HG03175 (cell line): Measurements from ENCODE around the gene PRRT1.

ENCODE experiments used
- ATAC-seq: cut with Tn5 transposase; IDR thresholded peaks from one replicate; pipeline ENCODE4 v1.9.1; 2021; ENCODE audit warnings: mild to moderate bottlenecking, moderate library complexity; ENCODE audit not compliant: unreplicated experiment

The PRRT1 gene

DNA sequence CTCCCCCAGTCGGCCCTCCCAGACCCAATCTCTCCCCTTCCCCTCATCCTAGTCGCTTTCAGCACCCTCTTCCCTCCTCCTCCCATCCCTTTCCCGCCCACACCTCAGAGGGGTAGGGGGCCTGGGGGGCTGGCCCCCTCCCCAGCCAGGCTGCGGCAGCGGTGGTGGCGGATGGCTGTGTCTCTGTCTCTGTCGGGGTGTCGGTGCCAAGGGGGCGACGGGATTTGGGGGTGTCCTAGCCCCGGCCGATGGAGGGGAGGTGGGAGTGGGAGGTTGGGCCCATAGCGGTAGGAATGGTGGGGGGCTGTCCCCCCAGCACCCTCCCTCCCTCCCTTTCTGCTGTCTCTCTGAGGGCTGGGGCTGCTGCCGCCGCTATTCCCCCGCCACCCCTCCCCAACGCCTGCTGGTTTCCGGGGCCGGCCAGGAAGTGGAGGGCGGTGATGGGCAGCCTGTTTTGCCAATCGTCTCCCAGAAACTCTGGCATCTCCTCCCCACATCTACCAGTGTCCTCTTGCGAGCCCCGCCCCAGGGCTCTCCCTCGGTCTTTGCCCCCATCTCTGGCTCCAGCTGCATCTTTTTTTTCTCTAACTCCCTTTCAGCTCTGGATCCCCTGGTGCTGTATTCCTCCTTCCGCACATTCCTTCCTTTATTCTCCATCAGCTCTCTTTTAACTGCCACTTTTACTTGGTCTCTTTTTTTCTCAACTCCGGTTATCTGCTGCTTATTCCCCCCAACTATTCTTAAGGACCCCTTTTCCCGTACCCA lies 24.2 kb upstream of the PRRT1 start, which contains the start of gene AGPAT1:
AGPAT1 (minus strand) TSS at position 374 of the 765 bp plus-strand sequence. CDS start 4,588 bp downstream, outside the sequence.
- ATAC-seq: peak; percentile 50

DNA sequence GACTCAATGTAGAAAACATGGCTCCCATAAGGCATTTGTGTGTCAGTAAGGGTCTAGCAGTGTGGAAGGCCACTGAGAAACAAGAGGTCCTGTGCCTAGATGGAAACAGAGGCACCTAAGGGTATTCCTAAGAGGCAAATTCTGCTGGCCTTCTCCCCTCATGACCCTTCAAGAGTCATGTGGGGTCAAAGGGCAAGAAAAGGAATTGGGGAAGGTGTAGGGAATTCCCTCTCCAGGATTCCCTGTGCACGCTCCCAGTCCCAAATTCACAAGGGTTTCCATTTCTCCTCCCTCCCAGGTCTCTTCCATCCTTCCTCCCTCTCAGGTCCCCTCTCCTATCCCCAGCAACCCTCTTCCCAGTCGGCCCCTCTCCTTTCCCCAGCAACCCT lies 23.6 kb upstream of the PRRT1 start:
- ATAC-seq: no peak

DNA sequence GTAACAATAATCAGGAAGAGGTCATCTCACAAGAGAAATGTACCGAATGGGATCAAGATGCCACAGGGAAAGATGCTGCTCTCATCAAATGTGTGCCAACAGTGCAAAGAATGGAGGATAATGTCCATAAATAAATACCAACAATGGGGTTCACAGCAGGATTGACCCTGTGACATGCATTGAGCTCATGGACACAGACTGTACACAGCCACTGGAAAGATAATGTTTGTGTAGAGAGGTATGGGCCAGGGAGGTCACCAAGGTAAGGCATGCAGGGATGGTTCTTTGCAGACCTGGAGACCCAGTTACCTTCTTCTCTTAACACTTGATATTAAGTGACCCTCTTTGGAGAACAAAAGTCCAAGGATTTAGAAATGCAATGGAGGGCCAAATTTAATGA lies 22.7 kb upstream of the PRRT1 start:
- ATAC-seq: no peak

DNA sequence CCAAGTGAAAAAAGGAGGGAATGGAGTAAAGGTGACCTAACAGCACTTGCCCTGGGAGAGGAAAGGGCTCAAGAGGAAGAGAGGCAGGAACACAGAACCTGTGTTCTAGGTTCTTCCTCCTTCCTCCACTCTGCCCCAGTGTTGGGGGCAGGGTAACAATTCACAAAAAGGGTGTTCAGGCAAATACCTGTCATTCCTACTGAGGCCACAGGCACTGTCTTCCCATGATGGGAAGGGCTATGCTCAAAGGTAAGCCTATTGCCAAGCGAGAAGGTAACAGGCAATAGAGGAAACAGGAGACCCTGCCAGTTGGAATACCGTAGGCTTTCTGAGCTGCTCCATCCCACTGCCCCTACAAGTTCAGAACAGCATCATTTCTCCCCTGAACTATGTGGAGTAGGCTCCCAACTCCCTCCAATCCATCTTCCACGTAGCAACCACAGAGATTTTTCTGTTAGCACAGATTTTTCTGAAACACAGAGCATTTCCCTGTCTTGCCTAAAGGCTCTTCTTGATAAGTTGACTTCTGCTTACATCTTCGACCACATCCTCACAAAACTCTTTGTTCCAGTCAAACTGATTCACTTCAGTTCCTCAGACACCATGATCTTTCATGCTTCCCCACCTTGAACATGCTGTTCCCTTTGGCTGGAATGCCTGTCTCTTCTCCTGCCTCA lies 21.4 kb upstream of the PRRT1 start:
- no peak for ATAC-seq

DNA sequence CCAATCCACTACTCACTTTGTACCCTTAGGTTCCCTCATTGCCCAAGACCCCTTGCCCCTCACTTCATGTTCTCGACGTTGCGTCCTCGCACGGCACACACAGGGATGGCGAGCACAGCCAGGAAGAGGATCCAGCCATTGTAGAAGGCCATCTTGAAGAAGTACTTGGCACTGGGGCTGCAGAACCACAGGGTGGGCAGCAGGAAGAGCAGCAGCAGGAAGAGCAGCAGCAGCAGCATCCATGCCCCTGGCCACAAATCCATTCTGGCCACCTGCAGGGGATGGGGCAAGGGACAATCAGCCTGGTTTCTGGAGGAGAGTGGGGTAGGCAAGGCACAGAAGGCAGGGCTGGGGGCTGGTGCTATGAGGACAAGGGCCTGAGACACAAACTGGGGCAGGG lies 19.5 kb upstream of the PRRT1 start:
- no peak for ATAC-seq

DNA sequence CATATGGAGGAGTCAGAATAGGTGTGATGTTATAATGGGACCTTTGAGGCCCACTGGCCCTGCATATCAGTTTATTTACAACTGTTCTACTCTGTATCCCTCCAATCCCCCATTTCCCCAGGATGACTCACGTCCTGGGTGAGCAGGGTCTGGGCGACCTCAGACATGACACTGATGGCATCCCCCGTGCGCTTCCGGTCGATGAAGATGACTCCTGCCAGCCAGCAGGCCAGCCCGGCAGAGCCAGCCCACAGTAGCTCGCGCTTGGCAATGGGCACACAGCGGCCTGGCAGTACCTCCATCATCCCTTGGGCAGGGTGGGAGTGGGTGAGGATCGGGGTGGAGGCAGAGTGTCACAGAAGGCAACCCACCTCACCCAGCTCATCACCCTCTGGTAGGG lies 18.6 kb upstream of the PRRT1 start:
- ATAC-seq: no peak

DNA sequence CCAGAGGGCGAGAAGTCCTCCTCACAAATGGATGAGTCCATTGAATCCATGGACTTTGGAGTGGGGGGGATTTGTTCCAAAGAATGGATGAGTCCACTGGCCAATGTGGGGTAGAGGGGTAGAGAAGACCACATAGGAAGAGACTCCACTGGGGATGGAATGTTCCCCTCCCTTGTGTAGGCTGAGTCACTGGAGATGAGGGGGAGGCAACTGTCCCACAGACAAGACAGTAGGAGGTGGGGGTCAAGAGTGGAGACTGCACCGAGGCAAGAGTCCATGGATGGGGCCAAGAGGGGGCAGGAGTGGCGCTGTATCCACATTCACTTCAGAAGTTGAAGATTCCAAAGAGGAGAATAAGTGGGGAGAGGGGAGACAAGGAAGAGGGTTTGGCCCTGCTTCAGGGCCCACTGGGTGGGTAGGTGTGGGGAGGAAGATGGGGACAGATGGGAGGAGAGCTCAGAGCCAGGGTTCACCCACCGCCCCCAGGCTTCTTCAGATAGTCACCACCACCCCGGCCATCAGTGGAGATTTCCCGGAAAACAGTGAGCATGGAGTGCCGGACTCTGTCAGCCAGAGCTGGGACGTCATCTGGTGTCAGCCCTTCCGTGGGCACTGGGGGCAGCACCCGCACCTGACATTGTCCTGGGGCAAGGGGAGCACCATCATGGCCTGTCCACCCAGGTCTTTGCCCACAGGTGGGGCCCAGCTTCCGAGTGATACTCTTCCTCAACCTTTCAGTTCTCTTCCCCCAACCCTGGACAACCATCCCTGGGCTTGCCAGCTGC lies 17.3 kb upstream of the PRRT1 start:
- ATAC-seq: no peak

DNA sequence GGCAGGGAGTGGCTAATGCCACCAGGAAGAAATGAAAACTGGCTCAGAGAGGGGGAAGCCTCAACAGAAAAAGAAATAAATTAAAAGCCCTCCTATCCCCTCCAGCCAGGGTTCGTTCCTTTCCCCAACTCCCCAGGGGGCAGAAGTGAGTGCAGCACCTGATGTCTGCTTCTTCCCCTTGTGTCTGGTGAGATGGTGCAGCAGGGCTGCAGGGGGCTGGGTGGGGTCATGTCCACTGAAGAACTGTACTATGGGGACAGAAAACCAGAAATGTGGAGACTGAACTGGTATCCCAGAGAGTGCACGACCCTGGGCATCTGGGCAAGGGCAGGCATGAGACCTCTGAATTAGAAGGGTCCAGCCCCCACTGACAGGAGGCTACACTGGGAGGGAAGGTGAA lies 16.6 kb upstream of the PRRT1 start:
- no peak for ATAC-seq

DNA sequence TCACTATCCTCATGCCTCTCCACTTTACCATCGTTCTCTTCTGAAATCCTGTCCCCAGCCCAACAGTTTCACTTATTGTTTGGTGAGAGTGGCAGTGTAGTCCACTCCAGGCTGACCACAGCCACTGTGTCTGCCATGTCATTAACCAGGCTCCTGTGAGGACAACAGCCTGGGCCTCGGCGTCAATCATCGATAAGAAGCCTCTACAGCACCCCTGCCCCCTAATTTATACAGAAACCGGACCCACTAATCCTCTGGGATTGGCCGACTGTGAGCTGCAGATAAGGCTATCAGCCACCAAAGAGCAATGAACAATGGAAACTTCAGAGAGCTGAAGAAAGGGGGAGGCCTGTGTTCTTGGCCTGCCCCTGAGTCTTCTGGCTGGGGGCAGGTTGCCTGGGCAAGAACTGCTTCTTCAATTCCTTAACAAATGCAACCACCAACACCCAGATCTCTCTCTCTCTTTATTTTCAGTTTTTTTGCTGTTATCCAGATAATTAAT lies 16.1 kb upstream of the PRRT1 start:
- ATAC-seq: no peak

DNA sequence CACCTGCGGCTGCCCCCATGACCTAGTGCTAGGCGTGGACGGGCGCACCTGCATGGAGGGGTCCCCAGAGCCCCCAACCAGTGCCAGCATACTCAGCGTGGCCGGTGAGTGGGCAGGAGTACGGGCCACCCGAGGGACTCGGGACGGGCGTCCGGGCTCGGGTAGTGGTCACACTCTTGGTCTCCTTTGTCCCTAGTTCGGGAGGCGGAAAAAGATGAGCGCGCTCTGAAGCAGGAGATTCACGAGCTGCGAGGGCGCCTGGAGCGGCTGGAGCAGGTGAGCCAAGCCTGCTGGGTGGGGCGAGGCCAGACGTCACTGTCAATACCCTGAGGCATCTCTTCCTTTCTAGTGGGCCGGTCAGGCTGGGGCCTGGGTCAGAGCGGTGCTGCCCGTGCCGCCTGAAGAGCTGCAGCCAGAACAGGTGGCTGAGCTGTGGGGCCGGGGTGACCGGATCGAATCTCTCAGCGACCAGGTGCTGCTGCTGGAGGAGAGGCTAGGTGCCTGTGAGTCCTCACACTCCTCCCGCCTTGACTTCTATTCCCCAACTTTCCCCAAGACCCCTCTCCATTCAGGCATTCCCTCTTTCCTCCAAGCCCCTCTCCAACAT lies 15.5 kb upstream of the PRRT1 start:
- no peak for ATAC-seq

DNA sequence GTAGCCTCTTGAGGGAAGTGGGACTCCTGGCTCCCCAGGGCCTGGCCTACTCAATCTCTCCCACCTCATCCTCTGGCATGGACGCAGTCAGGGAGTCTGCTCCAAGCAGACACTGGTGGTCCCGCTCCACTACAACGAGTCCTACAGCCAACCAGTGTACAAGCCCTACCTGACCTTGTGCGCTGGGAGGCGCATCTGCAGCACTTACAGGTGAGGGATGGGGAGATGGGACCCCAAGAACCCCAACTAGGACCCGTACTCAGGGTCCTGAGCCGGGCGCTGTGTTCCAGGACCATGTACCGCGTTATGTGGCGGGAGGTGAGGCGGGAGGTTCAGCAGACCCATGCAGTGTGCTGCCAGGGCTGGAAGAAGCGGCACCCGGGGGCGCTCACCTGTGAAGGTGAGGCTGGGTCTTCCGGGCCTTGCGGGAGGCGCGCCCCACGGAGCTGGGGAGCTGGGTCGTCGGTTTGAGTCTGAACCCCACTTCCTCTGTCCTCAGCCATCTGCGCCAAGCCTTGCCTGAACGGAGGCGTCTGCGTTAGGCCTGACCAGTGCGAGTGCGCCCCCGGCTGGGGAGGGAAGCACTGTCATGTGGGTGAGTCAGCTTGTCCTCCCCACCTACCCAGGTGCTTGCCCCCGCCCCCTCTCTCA lies 14.8 kb upstream of the PRRT1 start:
- ATAC-seq: no peak

DNA sequence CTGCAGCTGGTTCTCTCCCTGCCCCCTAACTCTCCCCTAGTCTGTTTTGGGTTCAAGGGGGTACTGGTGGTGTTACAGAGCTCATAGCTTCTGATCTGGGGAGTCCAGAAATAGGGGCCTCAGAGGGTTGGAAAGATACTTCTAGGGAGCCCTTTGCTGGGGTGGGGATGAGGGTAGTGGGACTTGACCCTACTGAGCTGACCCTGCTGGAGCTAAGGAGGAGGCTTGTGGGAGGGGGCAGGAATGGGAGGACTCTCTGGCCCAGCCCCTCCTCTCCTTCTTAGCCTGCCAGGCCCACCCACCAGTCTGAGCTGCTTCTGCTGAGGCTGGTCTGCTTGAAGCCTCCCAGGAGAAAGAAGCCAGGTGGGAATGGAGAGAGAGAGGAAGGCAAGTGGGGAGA lies 12.6 kb upstream of the PRRT1 start, which contains the start of gene EGFL8:
EGFL8 (plus strand) TSS at position 301 of the 400 bp plus-strand sequence. CDS start 1,571 bp downstream, outside the sequence.
- ATAC-seq: no peak

DNA sequence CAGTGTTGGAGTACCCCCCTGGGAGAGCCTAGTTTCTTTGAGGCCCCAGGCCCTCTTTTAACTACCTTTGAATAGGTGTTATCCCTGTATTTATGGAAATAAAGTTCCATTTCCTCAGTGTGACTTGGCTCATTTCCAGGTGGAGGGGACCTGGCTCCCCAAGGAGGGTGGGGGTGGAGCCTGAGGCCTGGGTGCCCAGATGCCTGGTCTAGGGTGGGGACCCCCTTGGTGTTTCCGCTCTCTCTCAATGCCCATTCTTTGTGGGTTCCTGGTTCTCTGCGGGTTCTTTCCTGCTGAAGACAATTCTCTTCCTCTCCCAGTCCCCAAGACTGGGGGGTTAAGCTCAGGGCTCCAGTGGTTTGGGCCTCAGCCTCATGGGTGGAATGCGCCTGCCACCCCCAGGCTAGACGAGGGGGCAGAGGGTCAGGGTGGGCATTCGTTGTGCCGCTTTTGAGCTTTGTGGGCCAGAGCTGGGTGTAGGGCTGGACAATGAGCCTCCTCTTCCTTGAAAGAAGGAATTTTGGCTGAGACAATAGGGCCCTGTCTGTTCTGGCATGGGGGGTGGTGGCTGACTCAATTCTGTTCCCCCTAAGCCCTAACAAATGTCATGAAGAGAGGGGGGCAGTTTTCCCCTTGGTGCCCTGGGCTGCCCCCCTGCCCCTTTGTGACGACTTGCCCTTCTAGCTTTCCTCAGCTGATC lies 12.0 kb upstream of the PRRT1 start:
- no peak for ATAC-seq

DNA sequence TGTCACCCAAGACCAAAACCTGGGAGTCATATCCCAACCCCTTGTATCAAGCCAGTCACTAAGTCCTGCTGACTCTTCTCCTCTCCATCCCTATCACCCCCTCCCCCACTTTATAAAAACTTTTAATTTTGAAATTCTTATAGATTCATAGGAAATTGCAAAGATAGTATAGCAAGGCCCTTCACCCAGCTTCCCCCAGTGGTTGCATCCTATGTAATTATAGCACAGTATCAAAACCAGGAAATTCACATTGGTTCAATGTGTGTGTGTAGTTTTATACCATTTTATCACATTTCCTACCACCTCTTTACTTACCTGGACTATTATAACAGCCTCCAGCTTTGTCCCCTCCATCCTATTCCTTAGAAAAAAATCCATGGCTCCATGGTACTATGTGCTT lies 6.3 kb upstream of the PRRT1 start:
- ATAC-seq: no peak

DNA sequence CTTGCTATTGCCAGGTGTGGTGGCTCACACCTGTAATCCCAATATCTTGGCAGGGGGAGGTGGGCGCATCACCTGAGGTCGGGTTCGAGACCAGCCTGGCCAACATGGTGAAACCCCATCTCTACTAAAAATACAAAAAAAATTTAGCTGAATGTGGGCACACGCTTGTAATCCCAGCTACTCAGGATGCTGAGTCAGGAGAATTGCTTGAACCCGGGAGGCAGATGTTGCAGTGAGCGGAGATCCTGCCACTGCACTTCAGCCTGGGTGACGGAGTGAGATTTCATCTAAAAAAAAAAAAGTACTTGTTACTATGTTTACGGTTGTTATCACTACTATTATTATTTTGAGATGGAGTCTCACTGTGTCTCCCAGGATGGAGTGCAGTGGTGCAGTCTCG lies 5.2 kb upstream of the PRRT1 start:
- ATAC-seq: no peak

DNA sequence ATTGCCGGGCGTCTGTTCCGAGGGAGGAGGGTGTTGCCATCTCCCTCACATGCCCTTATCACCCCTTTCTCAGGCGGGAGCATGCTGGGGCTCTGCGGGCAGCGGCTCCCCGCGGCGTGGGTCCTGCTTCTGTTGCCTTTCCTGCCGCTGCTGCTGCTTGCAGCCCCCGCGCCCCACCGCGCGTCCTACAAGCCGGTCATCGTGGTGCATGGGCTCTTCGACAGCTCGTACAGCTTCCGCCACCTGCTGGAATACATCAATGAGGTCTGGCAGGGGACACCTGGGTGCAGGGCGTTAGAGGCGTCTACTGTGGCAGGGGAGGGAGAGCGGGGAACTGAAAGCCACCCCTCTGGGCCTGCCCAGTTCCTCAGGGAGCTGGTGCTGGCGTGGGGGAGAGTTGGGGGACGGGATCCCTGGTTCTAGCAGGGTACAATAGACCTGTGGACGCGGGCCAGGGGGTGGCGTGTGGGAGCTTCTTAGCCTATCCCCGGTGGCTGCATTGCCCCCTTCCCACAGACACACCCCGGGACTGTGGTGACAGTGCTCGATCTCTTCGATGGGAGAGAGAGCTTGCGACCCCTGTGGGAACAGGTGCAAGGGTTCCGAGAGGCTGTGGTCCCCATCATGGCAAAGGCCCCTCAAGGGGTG lies 2.9 kb upstream of the PRRT1 start:
- peak; percentile 77 for ATAC-seq

DNA sequence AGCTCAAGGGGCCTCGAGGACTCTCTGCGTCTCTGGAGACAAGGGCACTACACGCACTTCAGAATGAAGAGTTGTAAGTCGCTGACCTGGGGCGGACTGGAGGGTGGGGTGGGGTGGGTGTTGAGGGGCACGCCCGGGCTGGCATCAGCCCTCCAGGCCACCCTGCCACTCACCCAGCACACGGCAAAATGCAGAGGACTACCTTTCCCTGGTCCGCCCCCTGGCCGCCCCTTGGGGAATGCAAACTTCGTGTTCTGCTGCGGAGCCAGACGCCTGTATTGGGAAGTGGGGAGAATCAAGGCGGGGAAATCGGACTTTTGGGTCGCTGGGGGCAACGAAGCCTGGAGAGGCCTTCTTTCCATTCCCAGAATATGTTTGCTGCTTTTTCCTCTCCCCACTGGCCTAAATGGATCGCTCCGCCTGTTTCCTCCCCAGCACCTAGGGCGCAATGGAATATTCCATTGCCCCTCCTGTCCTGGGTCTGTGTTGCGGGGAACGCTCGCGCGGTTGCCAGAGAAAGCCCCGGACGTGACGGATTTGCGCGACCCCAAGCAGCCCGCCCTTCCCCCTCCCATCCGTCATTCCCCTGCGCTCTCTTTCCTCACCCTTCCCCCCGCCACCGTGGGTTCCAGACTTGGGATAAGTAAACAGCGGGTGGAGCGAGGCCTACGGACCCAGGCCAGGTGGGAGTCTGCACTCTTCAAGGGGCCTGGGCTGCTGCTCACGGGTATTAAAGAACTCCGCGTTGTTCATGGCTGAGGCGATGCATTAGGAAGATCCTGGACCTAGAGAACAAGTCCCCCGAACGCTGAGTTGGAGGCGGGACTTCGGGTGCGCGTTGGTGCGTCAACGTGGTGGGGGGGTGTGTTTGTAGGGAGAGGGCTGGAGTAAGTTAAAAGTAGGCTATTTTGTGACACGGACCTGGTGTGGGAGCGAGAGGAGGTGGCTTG lies 2.1 kb upstream of the PRRT1 start, which contains the start of gene PPT2:
PPT2 (plus strand) TSS at position 578 of the 950 bp plus-strand sequence. CDS start 454 bp downstream, outside the sequence.
- peak; percentile 19 for ATAC-seq
